Neural cell (in vitro differentiated cells): ENCODE results near the gene PLCL1. TPM values are rescaled to one million over a fixed set of nuclear protein-coding genes. Genes with fewer than 3 reads are reported as not detected.

ENCODE experiments used
- H2AFZ ChIP-seq: fragments of 200-600, 300-800 bp; sonication (generic), shearing (Covaris generic); 2 replicates; pipeline ENCODE4 v1.6.0; 2014; ENCODE audit warnings: low read depth, mild to moderate bottlenecking, antibody characterized with exemption, low read length, moderate library complexity
- H3F3A ChIP-seq: fragments of 200-600 bp; shearing (Covaris generic); 2 replicates; pipeline ENCODE4 v1.6.1; 2016; ENCODE audit warnings: mild to moderate bottlenecking, moderate library complexity, mixed read lengths, antibody characterized with exemption, low read length; ENCODE audit not compliant: insufficient read depth, poor library complexity, severe bottlenecking
- H3K27ac ChIP-seq: fragments of 200-600, 300-800 bp; sonication (generic), shearing (Covaris generic); 2 replicates; pipeline ENCODE4 v1.5.1; 2014; ENCODE audit warnings: mild to moderate bottlenecking, low read length, moderate library complexity
- H3K27me3 ChIP-seq: fragments of 300-800, 200-600 bp; sonication (generic), shearing (Covaris generic); 2 replicates; pipeline ENCODE4 v1.6.0; 2014; ENCODE audit warnings: mild to moderate bottlenecking, low read depth, low read length, moderate library complexity; ENCODE audit not compliant: insufficient read depth
- H3K36me3 ChIP-seq: fragments of 300-800, 200-600 bp; sonication (generic), shearing (Covaris generic); 2 replicates; pipeline ENCODE4 v1.5.1; 2014; ENCODE audit warnings: mild to moderate bottlenecking, antibody characterized with exemption, low read length, moderate library complexity; ENCODE audit not compliant: insufficient read depth
- H3K4me2 ChIP-seq: fragments of 300-800, 200-600 bp; sonication (generic), shearing (Covaris generic); 2 replicates; pipeline ENCODE4 v1.6.0; 2014; ENCODE audit warnings: mild to moderate bottlenecking, low read length
- H3K4me3 ChIP-seq: fragments of 300-800, 200-600 bp; sonication (generic), shearing (Covaris generic); 2 replicates; pipeline ENCODE4 v1.5.1; 2014; ENCODE audit warnings: mild to moderate bottlenecking, low read length, moderate library complexity
- H3K79me2 ChIP-seq: fragments of 200-600 bp; shearing (Covaris generic); replicated peaks from 2 replicates; pipeline ENCODE4 v1.6.0; 2014; ENCODE audit warnings: mild to moderate bottlenecking, low read length, moderate library complexity; ENCODE audit not compliant: insufficient read depth
- H3K9ac ChIP-seq: fragments of 300-800, 200-600 bp; sonication (generic), shearing (Covaris generic); 2 replicates; pipeline ENCODE4 v1.6.1; 2016; ENCODE audit warnings: mild to moderate bottlenecking, low read length, mixed read lengths
- H3K9me2 ChIP-seq: fragments of 200-600 bp; shearing (Covaris generic); 2 replicates; pipeline ENCODE4 v1.6.1; 2016; ENCODE audit warnings: mild to moderate bottlenecking, low read length, mixed read lengths; ENCODE audit not compliant: insufficient read depth
- H3K9me3 ChIP-seq: fragments of 200-600, 300-800 bp; sonication (generic), shearing (Covaris generic); 2 replicates; pipeline ENCODE4 v1.6.1; 2016; ENCODE audit warnings: mild to moderate bottlenecking, mixed run types, low read length, moderate library complexity, mixed read lengths
- H4K20me1 ChIP-seq: fragments of 200-600 bp; shearing (Covaris generic); 2 replicates; pipeline ENCODE4 v1.6.1; 2016; ENCODE audit warnings: mild to moderate bottlenecking, mixed run types; ENCODE audit not compliant: insufficient read depth
- CTCF ChIP-seq: fragments of 450-650 bp; IDR thresholded peaks from 2 replicates; pipeline ENCODE4 v1.5.1; 2014; ENCODE audit warnings: antibody characterized with exemption, mild to moderate bottlenecking, moderate library complexity; ENCODE audit not compliant: poor library complexity, severe bottlenecking
- EP300 ChIP-seq: fragments of 450-650 bp; conservative IDR thresholded peaks from 2 replicates; pipeline ENCODE4 v1.6.1; 2014; ENCODE audit warnings: antibody characterized with exemption, mild to moderate bottlenecking, moderate library complexity; ENCODE audit not compliant: poor library complexity, severe bottlenecking
- EZH2 ChIP-seq: fragments of 200-600, 300-800 bp; shearing (Covaris generic), sonication (generic); IDR thresholded peaks from 2 replicates; pipeline ENCODE4 v1.6.1; 2014; ENCODE audit warnings: antibody characterized with exemption, low read length, borderline replicate concordance, mild to moderate bottlenecking; ENCODE audit not compliant: insufficient read depth, poor library complexity, severe bottlenecking
- MXI1 ChIP-seq: fragments of 450-650 bp; conservative IDR thresholded peaks from 2 replicates; pipeline ENCODE4 v1.6.1; 2014; ENCODE audit warnings: antibody characterized with exemption, mild to moderate bottlenecking; ENCODE audit not compliant: poor library complexity, severe bottlenecking
- POLR2AphosphoS5 ChIP-seq: IDR thresholded peaks from 2 replicates; pipeline ENCODE4 v1.6.1; 2012
- RAD21 ChIP-seq: fragments of 450-650 bp; conservative IDR thresholded peaks from 2 replicates; pipeline ENCODE4 v1.6.1; 2014; ENCODE audit warnings: antibody characterized with exemption, mild to moderate bottlenecking, moderate library complexity
- REST ChIP-seq: IDR thresholded peaks from 2 replicates; pipeline ENCODE4 v1.6.1; 2012; ENCODE audit warnings: borderline replicate concordance
- SMC3 ChIP-seq: fragments of 450-650 bp; conservative IDR thresholded peaks from 2 replicates; pipeline ENCODE4 v1.6.1; 2014; ENCODE audit warnings: antibody characterized with exemption, mild to moderate bottlenecking, moderate library complexity; ENCODE audit not compliant: poor library complexity
- TAF1 ChIP-seq: IDR thresholded peaks from 2 replicates; pipeline ENCODE4 v1.6.1; 2012; ENCODE audit warnings: low read depth
- polyA plus RNA-seq: library from polyadenylated mRNA; depleted of rRNA; stranded (reverse); fragments of >200 nt; gene quantifications from 2 replicates; pipeline ENCODE4 v1.2.3, GENCODE V29; 2014

PLCL1 gene
- polyA plus RNA-seq, 1 donor from 2014 or later: 6.8 TPM

- Histone ChIP-seq H4K20me1 (no peaks in the 10 kb centered on the region), H3K4me2 (no peak overlapping the region), H3K36me3 (no peaks in the 10 kb centered on the region), H3K9ac (no peak overlapping the region), H3K9me3 (no peaks in the 10 kb centered on the region), H3K27me3 (no peaks in the 10 kb centered on the region), H3K9me2 (no peaks in the 10 kb centered on the region), H3K79me2 (no peaks in the 10 kb centered on the region), H3K4me3 (no peak overlapping the region), H2AFZ (no peak overlapping the region), H3K27ac (no peak overlapping the region), H3F3A (no peaks in the 10 kb centered on the region)
- TF ChIP-seq RAD21: no peak
- no peak for TF ChIP-seq EZH2
- no peak for TF ChIP-seq CTCF
- TF ChIP-seq POLR2AphosphoS5: no peak
Observed at GRCh38 chr2:197920592-197921201, 116.3 kb downstream of the PLCL1 start.

- no peak overlapping the region for H3K9ac ChIP-seq
- H2AFZ ChIP-seq: no peak overlapping the region
- no peaks in the 10 kb centered on the region for H3K9me2 ChIP-seq
- no peaks in the 10 kb centered on the region for H4K20me1 ChIP-seq
- TF ChIP-seq REST: no peak
- TF ChIP-seq TAF1: no peak
- TF ChIP-seq SMC3: no peak
- no peak for TF ChIP-seq POLR2AphosphoS5
- TF ChIP-seq MXI1: no peak
- TF ChIP-seq EP300: no peak
- no peak for TF ChIP-seq CTCF
- no peak for TF ChIP-seq EZH2
- TF ChIP-seq RAD21: no peak
- no peak overlapping the region for H3K4me2 ChIP-seq
- H3F3A ChIP-seq: no peaks in the 10 kb centered on the region
- no peak overlapping the region for H3K27ac ChIP-seq
- no peaks in the 10 kb centered on the region for H3K27me3 ChIP-seq
- no peaks in the 10 kb centered on the region for H3K79me2 ChIP-seq
- H3K36me3 ChIP-seq: no peaks in the 10 kb centered on the region
- no peak overlapping the region for H3K4me3 ChIP-seq
- no peaks in the 10 kb centered on the region for H3K9me3 ChIP-seq
Observed at GRCh38 chr2:197924483-197924882, 120.1 kb downstream of the PLCL1 start.
